K562 (cell line): Measurements from ENCODE around the gene OSCP1. TPM values are rescaled to one million over a fixed set of nuclear protein-coding genes. Genes with fewer than 3 reads are reported as not detected.

Experiments
- ARID2 ChIP-seq: fragments of 450-650 bp; IDR thresholded peaks from 2 replicates; pipeline ENCODE4 v1.6.1; 2017; ENCODE audit warnings: antibody characterized with exemption, mild to moderate bottlenecking
- CBX1 ChIP-seq: sonication (generic); IDR thresholded peaks from 2 replicates; pipeline ENCODE4 v1.6.1; 2016; ENCODE audit warnings: antibody characterized with exemption, low read depth, mild to moderate bottlenecking
- CBX8 ChIP-seq: fragments of 200-600 bp; sonication (generic); IDR thresholded peaks from 2 replicates; pipeline ENCODE4 v1.6.1; 2012; ENCODE audit warnings: borderline replicate concordance, mixed run types, low read depth, mild to moderate bottlenecking, moderate library complexity, mixed read lengths, low read length, control low read depth, inconsistent platforms; ENCODE audit not compliant: poor library complexity, severe bottlenecking; ENCODE audit errors: extremely low read depth
- DACH1 ChIP-seq: fragments of 450-650 bp; IDR thresholded peaks from 2 replicates; pipeline ENCODE4 v1.6.1; 2018; ENCODE audit not compliant: partially characterized antibody
- GATA2 ChIP-seq: sonication (generic); formaldehyde crosslinking; IDR thresholded peaks from 2 replicates; pipeline ENCODE4 v1.4.0; 2020; ENCODE audit warnings: mild to moderate bottlenecking, missing genetic modification reagents
- HMG20A ChIP-seq: fragments of 450-650 bp; formaldehyde crosslinking; conservative IDR thresholded peaks from 2 replicates; pipeline ENCODE4 v1.4.0; 2020; ENCODE audit warnings: mild to moderate bottlenecking, mixed read lengths
- HMG20B ChIP-seq: fragments of 250-450 bp; sonication (Bioruptor Pico); IDR thresholded peaks from 2 replicates; pipeline ENCODE4 v1.5.0; 2021; ENCODE audit warnings: mild to moderate bottlenecking
- ILF3 ChIP-seq: fragments of 450-650 bp; IDR thresholded peaks from 2 replicates; pipeline ENCODE4 v1.6.1; 2018; ENCODE audit warnings: antibody characterized with exemption, mild to moderate bottlenecking, moderate library complexity, borderline replicate concordance
- KDM5B ChIP-seq: fragments of 200-600 bp; sonication (generic); IDR thresholded peaks from 2 replicates; pipeline ENCODE4 v1.6.1; 2012; ENCODE audit warnings: low read depth, mild to moderate bottlenecking, moderate library complexity, low read length, control low read depth, inconsistent platforms; ENCODE audit not compliant: insufficient replicate concordance
- MAFK ChIP-seq: IDR thresholded peaks from 2 replicates; pipeline ENCODE4 v1.6.1; 2011; ENCODE audit warnings: low read length, improper control_type of control experiment
- MLLT1 ChIP-seq, 2 experiments: fragments of 450-650 bp; IDR thresholded peaks; 2 replicates each; pipeline ENCODE4 v1.6.1; 2016
- MNT ChIP-seq, 2 experiments: fragments of 450-650 bp; conservative IDR thresholded peaks; 2 replicates each; pipeline ENCODE4 v1.6.1; 2017; ENCODE audit warnings: mild to moderate bottlenecking in 2 of 2, moderate library complexity in 2 of 2
- SFPQ ChIP-seq: fragments of 200-400 bp; formaldehyde crosslinking; IDR thresholded peaks from 2 replicates; pipeline ENCODE4 v1.6.1; 2017; ENCODE audit warnings: mild to moderate bottlenecking, low read depth, low read length, moderate library complexity
- SIX5 ChIP-seq, 2 experiments: IDR thresholded peaks; 2 replicates each; pipeline ENCODE4 v1.6.1; 2011; ENCODE audit warnings: low read length in 2 of 2, borderline replicate concordance in 1 of 2, low read depth in 1 of 2, mild to moderate bottlenecking in 1 of 2, moderate library complexity in 1 of 2; ENCODE audit not compliant: insufficient read depth in 1 of 2
- SMARCB1 ChIP-seq: IDR thresholded peaks from 2 replicates; pipeline ENCODE4 v1.6.1; 2011; ENCODE audit warnings: improper control_type of control experiment, low read depth; ENCODE audit not compliant: insufficient read length
- TCF3 ChIP-seq: sonication (generic); formaldehyde crosslinking; IDR thresholded peaks from 2 replicates; pipeline ENCODE4 v1.4.0; 2020; ENCODE audit warnings: mild to moderate bottlenecking, missing genetic modification reagents
- ZBTB12 ChIP-seq: fragments of 250-450 bp; sonication (Bioruptor Pico); IDR thresholded peaks from 2 replicates; pipeline ENCODE4 v1.4.0; 2020
- ZC3H8 ChIP-seq: fragments of 450-650 bp; IDR thresholded peaks from 2 replicates; pipeline ENCODE4 v1.6.1; 2017
- ZNF165 ChIP-seq: fragments of 250-450 bp; sonication (Bioruptor Pico); IDR thresholded peaks from 2 replicates; pipeline ENCODE4 v1.4.0; 2020; ENCODE audit warnings: borderline replicate concordance
- ZNF232 ChIP-seq: sonication (generic); formaldehyde crosslinking; IDR thresholded peaks from 2 replicates; pipeline ENCODE4 v1.8.0; 2022; ENCODE audit warnings: mild to moderate bottlenecking, missing genetic modification reagents
- ZNF75A ChIP-seq: fragments of 450-650 bp; formaldehyde crosslinking; IDR thresholded peaks from 2 replicates; pipeline ENCODE4 v1.4.0; 2020; ENCODE audit warnings: mild to moderate bottlenecking
- polyA plus RNA-seq, 8 experiments: library from polyadenylated mRNA; depleted of rRNA in 4 of 8; stranded (reverse) in 5 of 8; unstranded in 3 of 8; fragments of >200 nt; fragmentation: Nextera tagmentation in 2 of 8; fragmentation: Illumina TruSeq in 1 of 8; extraction: Ambion mirVana in 2 of 8; extraction: Trizol in 1 of 8; gene quantifications; 2 replicates each; pipeline versions ENCODE4 v1.2.1 to v1.2.3, GENCODE V29; 2011 to 2014; ENCODE audit warnings: inconsistent platforms in 1 of 8, missing spikeins in 1 of 8
- total RNA-seq, 7 experiments: library from RNA; depleted of rRNA in 6 of 7; stranded (reverse); fragments of >200 nt in 6 of 7; fragmentation: Illumina TruSeq in 2 of 7; extraction: Trizol in 2 of 7; gene quantifications; 2 replicates each; pipeline versions ENCODE4 v1.2.1 to v1.2.3, GENCODE V29; 2011 to 2021; ENCODE audit warnings: low replicate concordance in 1 of 7

The OSCP1 gene
- total and polyA plus RNA-seq, 9 of the 15 experiments (the other 6 are each of a cell fraction or from before 2014, with no cell fraction given): 0.15 to 0.40 (median 0.33) TPM; not detected in 5

- TF ChIP-seq SIX5 (IDR thresholded peaks at IDR 0.05; ENCODE audit: borderline replicate concordance in 1 of 2, insufficient read depth in 1 of 2, low read depth in 1 of 2, low read length in 2 of 2) (peak; percentile 82 to 88), CBX8 (no peak), SFPQ (no peak), MNT (conservative IDR thresholded peaks at IDR 0.05) (peak in 1 of 2 experiments; percentile 50; a peak in 2 of 4 replicates), KDM5B (no peak), SMARCB1 (peak; percentile 18), ZNF232 (no peak; the same call in 1 of the 2 replicates), DACH1 (no peak), ZNF75A (CRISPR knock-in tag) (no peak), CBX1 (0 out of 2 replicates have a peak, but pooled peaks have one; percentile 15), MAFK (0 out of 2 replicates have a peak, but pooled peaks have one; percentile 11), ZNF165 (no peak), TCF3 (CRISPR knock-in tag) (no peak), GATA2 (peak; percentile 92), MLLT1 (IDR thresholded peaks at IDR 0.05) (peak in 1 of 2 experiments; percentile 88; a peak in 1 of 4 replicates), ZBTB12 (CRISPR knock-in tag) (peak; percentile 55), ARID2 (no peak), HMG20A (CRISPR knock-in tag) (no peak), ILF3 (peak; percentile 93), HMG20B (CRISPR knock-in tag) (no peak), ZC3H8 (no peak)
Measured at GRCh38 chr1:36385410-36386264, 64.6 kb downstream of the OSCP1 start, which contains the start of gene STK40 (continued).
